Measurements from ENCODE around the gene PCAT7. TPM values are rescaled to one million over a fixed set of nuclear protein-coding genes. Genes with fewer than 3 reads are reported as not detected.
A peak's percentile ranks its signal among the peaks of the same experiment; 100 is the strongest.

Gene PCAT7
- total and polyA plus RNA-seq, 9 of the 15 experiments (the other 6 are each of a cell fraction or from before 2014, with no cell fraction given): 0.09 to 0.13 TPM; not detected in 7

- Histone ChIP-seq H3K4me1 (replicated peaks in 1 of 2; ENCODE audit: control insufficient read depth in 2 of 2, insufficient read depth in 2 of 2, low read length in 2 of 2) (peaks cover 3 to 24% of the 10 kb centered on the region in 2 experiments; a peak in 4 of 5 replicates), H2AFZ (ENCODE audit: low read depth, low read length) (peak overlapping the region; percentile 91; the same call in 1 of the 2 replicates), H3K27me3 (ENCODE audit: control insufficient read depth in 2 of 2, insufficient read depth in 2 of 2, low read length in 2 of 2) (peaks cover 14 to 29% of the 10 kb centered on the region in 2 experiments), H3K36me3 (ENCODE audit: control insufficient read depth, insufficient read depth, low read length) (no peaks in the 10 kb centered on the region), H4K20me1 (replicated peaks; ENCODE audit: control insufficient read depth, insufficient read depth, low read length) (no peaks in the 10 kb centered on the region), H3K9ac (ENCODE audit: insufficient read depth in 1 of 2, low read depth in 2 of 2, low read length in 2 of 2) (peak overlapping the region in 1 of 2 experiments; percentile 87; a peak in 2 of 4 replicates), H3K79me2 (ENCODE audit: control insufficient read depth, insufficient read depth, low read length) (no peaks in the 10 kb centered on the region), H3K4me2 (ENCODE audit: insufficient read depth, low read length) (peak overlapping the region; percentile 73), H3K4me3 (peak overlapping the region; percentile 34), H3K27ac (ENCODE audit: extremely low read depth, low read depth, low read length) (no peak overlapping the region), H3K9me1 (ENCODE audit: control insufficient read depth, insufficient read depth, low read length) (no peaks in the 10 kb centered on the region), H3K9me3 (replicated peaks; ENCODE audit: control insufficient read depth, insufficient read depth, low read depth, low read length) (no peaks in the 10 kb centered on the region; the same call in 1 of the 2 replicates)
- WGBS (ENCODE audit: insufficient coverage, low coverage, missing lambda C conversion rate): 2% methylated on average over 13 of the region's 16 CpGs
- BruUV-seq (replicated peaks): no TSS peak
- no peak for FAIRE-seq
- intact Hi-C loops (cut with micrococcal nuclease): loop anchor here (1.0 to 10.0 kb wide), 3 partner anchors 49 to 571 kb away; no protein-coding TSS in a partner anchor
- POLR2A ChIA-PET: interaction anchor here (0.6 to 0.7 kb wide), 4 partner anchors 12 to 1532 kb away, joined by 3 read pairs; no protein-coding TSS in a partner anchor
- DNase-seq (ENCODE audit: extremely low read depth in 1 of 4, low spot score in 3 of 4): peak in 3 of 4 experiments; percentile 57 to 64 (median 62)
- CTCF ChIA-PET (ENCODE audit: low intra/inter-chr PET ratio): interaction anchor here (0.8 to 1.1 kb wide), 2 partner anchors 50 to 577 kb away, joined by 3 to 4 read pairs; no protein-coding TSS in a partner anchor
- TF ChIP-seq POLR2G (IDR thresholded peaks at IDR 0.05; ENCODE audit: low read depth, low read length): 0 out of 2 replicates have a peak, but pooled peaks have one; percentile 2
- TF ChIP-seq SETDB1 (IDR thresholded peaks at IDR 0.05; ENCODE audit: low read length): no peak
- TF ChIP-seq RBBP5 (IDR thresholded peaks at IDR 0.05; ENCODE audit: borderline replicate concordance, insufficient read depth, low read length, poor library complexity, severe bottlenecking): no peak
- TF ChIP-seq CCAR2 (IDR thresholded peaks at IDR 0.05; ENCODE audit: low read depth, low read length): no peak
- no peak for TF ChIP-seq RBM14 (IDR thresholded peaks at IDR 0.05; ENCODE audit: borderline replicate concordance, insufficient read depth, low read depth, low read length)
- no peak for TF ChIP-seq RFX7 (CRISPR knock-in tag; IDR thresholded peaks at IDR 0.05)
- no peak for TF ChIP-seq CEBPB (tag; IDR thresholded peaks at IDR 0.05)
- no peak for TF ChIP-seq ZNF277 (CRISPR knock-in tag; IDR thresholded peaks at IDR 0.05; ENCODE audit: borderline replicate concordance)
- no peak for TF ChIP-seq ZNF41 (CRISPR knock-in tag; conservative IDR thresholded peaks at IDR 0.05)
- TF ChIP-seq ZNF165 (CRISPR knock-in tag; IDR thresholded peaks at IDR 0.05; ENCODE audit: borderline replicate concordance): no peak
- no peak for TF ChIP-seq ZBTB11 (CRISPR knock-in tag; IDR thresholded peaks at IDR 0.05)
- peak; percentile 23; the same call in 1 of the 2 replicates for TF ChIP-seq CBFA2T3 (IDR thresholded peaks at IDR 0.05)
- TF ChIP-seq IRF2 (CRISPR knock-in tag; IDR thresholded peaks at IDR 0.05): no peak
- no peak for TF ChIP-seq EZH2 (IDR thresholded peaks at IDR 0.05; ENCODE audit: borderline replicate concordance, low read depth, low read length)
- ATAC-seq: peak; percentile 76
- in situ Hi-C loops (cut with MboI): no loop called here
These were observed 825 bp upstream of the PCAT7 start for GRCh38 chr9:94554078-94554438.

Measured in K562 (cell line).